GM19238 (cell line): ENCODE data around the gene TOPBP1.
"Not testable (repeated sequence)": the region's sequence is repeated elsewhere in the genome, so short reads cannot be mapped to it uniquely, and the experiment has no call there.

Experiments used
- DNase-seq: peaks from one replicate; pipeline ENCODE4 v3.0.0; 2011; ENCODE audit warnings: low spot score; ENCODE audit not compliant: insufficient read length

The TOPBP1 gene

GRCh38 chr3:133661454-133662277 is at the start of gene TOPBP1:
TOPBP1 (minus strand) TSS chr3:133661941; CDS start chr3:133661127, 814 bp downstream.
- DNase-seq: peak; percentile 87

DNA sequence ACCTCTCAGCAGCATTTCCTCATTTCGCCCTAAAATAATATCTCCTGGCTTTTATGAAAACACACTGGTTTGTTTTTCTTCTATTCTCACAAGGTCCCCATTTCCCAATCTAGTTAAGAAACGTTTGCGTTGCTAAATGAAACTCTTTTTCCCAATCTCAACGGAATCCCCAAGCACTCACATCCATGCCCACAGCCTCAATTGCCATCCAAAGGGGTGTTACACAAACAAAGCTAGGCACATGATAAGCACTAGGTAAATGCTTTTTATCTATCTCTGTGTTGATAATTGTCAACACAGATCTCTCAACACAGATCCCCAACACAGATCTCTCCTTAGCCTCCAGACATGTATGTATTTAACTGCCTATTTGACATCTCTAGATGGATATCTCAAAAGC is 49.3 kb upstream of the TOPBP1 start:
- DNase-seq: no peak

GRCh38 chr3:133709139-133709750 is 47.5 kb upstream of the TOPBP1 start:
- DNase-seq: no peak

- no peak for DNase-seq
These were observed 44.3 kb upstream of the TOPBP1 start for GRCh38 chr3:133706033-133706432.

DNA sequence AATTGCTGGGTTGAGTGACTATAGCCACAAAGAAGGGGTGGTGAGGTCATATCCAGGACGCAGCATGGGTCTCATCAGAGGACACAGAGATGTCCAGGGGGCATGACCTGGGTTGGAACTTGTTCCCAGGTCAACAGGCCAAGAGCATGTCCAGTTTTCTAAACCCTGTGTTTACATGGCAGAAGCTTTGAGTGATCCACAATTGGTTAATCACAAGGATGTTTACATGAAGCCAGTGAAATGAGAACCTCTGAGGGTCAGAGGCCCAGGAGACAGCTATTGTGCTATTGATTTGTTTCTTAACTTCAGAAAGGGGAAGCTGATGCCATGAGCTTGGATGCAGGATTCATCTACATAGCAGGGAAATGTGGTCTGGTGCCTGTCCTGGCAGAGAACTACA is 42.2 kb upstream of the TOPBP1 start:
- DNase-seq: no peak

DNA sequence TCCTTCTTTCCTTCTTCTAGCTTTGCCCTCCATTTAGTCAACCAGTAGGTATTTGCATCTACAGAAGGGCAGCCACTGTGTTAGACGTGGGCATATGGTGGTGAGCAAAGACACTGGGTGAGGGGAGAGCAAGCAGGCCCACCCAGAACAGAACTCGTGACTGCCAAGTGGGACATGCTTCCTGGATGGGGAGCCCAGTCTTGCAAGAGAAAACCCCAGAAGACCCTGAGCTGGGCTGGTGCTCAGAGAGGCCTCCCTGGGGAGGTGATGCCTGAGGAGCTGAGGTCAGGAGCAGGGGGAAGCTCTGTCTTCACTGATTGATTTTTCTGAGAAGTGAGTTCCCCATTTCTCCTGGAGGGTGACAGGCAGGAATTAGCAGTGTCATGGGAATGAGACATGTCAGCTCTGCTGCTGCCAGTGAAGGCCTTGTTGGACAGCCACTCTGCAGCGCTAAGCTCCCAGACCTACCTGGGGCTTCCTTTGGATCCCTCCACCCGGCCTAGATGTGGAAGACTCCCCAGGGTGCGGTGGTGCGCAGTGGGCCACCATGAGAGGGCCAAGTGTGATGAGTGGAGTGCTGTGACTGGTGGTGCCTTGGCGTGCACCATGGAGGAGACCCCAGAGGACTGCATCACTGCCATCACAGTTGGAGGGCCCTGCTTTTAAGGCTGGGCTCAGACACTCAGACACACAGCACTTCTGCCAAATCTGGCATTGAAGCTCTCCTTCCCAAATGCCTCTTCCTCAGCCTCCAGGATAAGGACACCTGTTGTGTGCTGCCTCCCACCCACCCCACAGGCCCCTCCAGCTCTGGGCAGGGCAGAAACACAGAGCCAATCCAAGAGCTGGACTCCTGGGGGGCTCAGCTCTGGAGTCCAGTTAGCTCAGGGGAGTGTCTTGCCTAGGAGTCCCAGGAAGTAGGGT is 40.0 kb upstream of the TOPBP1 start:
- DNase-seq: no peak

DNA sequence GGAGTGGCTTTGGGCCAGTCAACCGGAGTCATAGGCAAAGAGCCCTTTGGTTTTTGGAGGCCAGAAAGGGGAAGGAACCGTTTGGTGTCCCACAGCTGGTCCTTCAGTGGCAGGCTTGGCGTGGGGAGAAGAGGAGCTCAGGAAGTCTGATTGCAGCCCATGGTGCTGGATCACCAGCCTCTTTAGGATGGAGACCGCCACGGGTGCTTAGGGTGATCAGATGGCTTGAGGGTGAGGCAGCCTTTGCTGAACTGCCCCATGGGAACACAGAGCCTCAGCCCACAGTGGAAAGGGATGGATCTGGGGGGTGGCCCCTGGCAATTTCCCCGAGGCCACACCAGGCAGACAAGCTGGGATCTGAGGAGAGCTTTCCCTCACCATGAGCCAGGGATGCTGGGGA is 38.6 kb upstream of the TOPBP1 start:
- DNase-seq: no peak

DNA sequence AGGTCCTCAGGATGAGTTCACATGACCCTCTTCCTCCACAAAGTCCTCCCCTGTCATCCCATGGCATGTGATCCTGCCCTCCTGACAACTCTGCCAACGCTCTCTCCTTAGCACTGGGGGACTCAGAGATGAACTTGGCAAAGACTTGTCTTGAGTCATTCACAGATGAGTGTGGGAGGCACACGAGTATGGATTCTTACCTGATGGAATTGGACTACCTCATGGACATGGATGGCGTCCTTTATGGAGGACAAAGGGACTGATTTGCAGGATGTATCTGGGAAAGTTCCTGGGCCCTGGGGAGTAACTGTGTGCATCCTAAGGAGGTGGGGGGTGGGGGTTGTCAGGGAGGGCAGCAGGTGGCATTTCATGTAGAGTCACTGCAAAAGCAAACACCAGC is 38.2 kb upstream of the TOPBP1 start:
- DNase-seq: no peak

GRCh38 chr3:133699467-133699866 is 37.7 kb upstream of the TOPBP1 start:
- no peak for DNase-seq

DNA sequence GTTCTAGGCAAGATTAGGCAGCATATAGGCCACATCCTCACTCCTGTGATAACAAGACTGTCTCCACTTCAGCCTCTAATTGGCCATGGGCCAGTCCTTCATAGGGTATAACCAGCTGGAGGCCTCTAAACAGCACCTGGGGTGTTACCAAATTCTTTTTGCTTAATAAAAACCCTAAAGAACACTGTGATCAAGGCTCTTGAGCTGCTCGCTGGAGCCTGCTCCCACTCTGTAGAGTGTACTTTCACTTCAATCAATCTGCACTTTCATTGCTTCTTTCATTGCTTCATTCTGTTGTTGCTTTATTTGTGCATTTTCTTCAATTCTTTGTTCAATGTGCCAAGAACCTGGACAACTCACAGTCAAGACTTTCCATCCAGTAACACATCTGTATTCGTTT is 36.2 kb upstream of the TOPBP1 start:
- no peak for DNase-seq

DNA sequence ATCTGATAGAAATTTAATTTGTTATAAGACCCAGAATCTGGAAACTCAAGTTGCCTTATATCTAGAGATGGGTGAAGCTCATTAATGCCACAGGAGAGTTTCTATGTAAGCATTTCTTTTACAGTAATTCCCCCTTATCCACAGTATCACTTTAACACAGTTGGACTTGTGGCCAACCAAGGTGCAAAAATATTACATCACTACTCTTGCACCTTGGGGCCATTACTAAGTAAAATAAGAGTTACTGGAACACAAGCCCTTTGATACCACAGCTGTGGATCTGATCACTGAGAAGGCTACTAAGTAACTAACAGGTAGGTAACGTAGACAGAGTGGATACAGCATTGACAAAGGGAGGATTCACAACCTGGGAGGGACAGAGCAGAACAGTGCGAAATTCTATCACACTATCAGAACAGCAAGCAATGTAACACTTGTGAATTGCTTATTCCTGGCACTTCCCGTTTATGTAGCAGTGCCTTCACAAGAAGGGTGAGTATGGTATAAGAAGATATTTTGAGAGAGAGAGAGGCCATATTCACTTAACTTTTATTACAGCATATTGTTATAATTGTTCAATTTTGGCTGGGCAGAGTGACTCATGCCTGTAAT is 33.9 kb upstream of the TOPBP1 start:
- DNase-seq: no peak

- DNase-seq: no peak
These were observed 32.8 kb upstream of the TOPBP1 start for GRCh38 chr3:133694288-133695268.

- no peak for DNase-seq
These were observed 32.1 kb upstream of the TOPBP1 start for GRCh38 chr3:133693821-133694220.

DNA sequence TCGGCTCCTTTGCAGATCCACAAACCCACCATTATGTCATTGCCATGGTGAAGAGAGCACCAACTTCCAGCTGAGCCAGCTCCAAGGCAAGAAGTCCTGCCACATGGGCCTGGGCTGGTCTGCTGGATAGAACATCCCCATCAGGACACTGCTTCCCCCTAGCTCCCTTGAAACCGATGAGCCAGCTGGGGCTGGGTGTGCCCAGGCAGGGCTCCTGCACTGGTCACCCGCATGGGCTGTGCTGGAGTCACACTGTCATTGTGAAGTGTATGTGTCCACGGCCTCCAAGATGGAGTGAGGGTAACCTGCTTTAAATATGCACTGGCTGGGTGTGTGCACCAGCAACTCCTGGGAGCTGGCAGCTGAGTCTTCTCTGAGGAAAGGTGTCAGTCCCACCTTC is 31.0 kb upstream of the TOPBP1 start:
- DNase-seq: no peak

GRCh38 chr3:133691273-133692107 is 29.7 kb upstream of the TOPBP1 start:
- DNase-seq: no peak

- DNase-seq: not testable (repeated sequence)
These were observed 16.3 kb upstream of the TOPBP1 start for GRCh38 chr3:133677993-133678392.

- no peak for DNase-seq
These were observed 14.8 kb upstream of the TOPBP1 start for GRCh38 chr3:133676336-133677118.

DNA sequence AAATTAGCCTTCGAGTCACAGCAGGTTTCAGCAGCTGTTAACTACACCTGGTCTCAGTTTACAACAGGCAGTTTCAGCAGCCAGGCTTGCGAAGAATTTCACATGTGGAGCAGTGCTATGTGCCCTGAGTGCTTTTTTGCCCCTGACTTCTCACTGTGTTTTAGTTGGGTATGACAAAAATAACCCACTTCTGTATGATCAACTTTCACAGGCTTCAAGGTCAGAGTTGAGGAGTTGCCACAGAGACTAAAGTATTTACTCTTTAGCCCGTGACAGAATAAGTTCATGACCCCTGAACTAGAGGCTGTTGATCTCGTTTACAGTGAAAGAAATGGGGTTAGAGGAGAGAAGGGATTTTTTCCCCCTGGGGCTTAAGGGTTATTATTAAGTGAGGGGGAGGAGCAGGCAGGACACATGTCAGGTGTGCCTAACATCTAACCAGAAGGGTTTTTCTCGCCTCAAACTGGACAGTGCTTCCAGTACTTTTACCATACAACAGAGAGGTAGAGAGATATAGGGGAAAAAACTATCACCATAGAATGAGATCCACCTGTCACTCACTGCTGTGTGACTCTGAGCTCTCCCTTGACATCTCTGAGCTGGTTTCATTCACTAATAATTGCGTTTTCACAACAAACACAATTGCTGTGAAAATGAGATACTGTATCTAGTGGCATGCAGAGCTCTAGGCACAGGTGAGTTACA is 14.0 kb upstream of the TOPBP1 start:
- DNase-seq: no peak
